Hematopoietic multipotent progenitor cell treated with erythropoietin and hydrocortisone succinate and interleukin-3 and kit ligand, for 6 days (in vitro differentiated cells): Measurements from ENCODE around the gene NCK2.

Source experiments
- DNase-seq: peaks from one replicate; pipeline ENCODE4 v3.0.0-alpha.2; 2015

Gene NCK2

GRCh38 chr2:105796131-105796638 lies 51.5 kb downstream of the NCK2 start:
- DNase-seq, result peak; percentile 78

- no peak for DNase-seq
Measured at GRCh38 chr2:105796791-105797190, 52.1 kb downstream of the NCK2 start.

DNA sequence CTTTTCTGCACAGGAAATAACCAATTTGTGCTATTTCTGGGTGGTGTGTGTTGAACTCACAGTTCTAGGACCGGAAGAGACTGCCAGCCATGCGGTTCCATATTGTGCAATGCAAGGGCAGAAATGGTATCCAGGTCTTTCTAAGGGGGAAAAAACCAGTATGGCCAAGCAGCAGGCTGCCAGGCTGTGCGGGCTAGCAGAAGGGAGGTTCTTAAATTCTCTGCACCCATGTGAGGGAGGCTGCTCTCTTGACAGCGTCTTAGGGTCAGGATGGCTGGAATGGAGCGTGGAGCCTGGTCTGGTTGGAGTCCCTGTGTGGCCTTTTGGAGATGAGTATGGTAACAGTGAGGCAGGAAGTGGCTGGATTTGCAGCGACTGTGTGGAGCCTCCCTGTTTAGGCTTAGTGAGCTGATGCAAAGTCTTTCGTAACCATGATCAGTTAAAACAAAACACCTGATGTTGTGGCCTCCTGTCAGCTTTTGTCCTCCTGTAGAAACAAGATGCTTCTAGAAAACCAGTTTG lies 52.6 kb downstream of the NCK2 start:
- peak; percentile 76 for DNase-seq

DNA sequence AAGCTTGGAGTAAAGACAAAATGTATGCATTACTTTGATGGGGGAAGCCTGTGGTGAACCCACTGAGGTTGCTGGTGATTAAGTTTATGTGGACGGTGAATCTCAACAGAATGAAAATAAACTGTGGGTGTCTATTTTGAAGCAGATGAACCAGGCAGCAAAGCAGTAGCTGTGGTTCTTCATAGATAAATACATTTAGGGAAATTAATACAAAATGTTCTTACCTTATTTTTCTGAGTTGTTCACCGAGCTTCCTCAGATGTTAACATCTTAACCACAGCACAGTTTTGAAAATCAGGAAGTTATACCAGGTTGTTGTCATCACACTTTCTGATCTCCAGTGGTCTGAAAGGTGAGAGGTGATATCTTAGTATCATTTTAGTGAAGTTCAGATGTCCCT lies 53.9 kb downstream of the NCK2 start:
- DNase-seq, result peak; percentile 48

- DNase-seq, result peak; percentile 77
Measured at GRCh38 chr2:105800036-105800713, 55.5 kb downstream of the NCK2 start.

GRCh38 chr2:105800953-105801635 lies 56.4 kb downstream of the NCK2 start:
- no peak for DNase-seq

GRCh38 chr2:105801961-105802360 lies 57.2 kb downstream of the NCK2 start:
- no peak for DNase-seq

DNA sequence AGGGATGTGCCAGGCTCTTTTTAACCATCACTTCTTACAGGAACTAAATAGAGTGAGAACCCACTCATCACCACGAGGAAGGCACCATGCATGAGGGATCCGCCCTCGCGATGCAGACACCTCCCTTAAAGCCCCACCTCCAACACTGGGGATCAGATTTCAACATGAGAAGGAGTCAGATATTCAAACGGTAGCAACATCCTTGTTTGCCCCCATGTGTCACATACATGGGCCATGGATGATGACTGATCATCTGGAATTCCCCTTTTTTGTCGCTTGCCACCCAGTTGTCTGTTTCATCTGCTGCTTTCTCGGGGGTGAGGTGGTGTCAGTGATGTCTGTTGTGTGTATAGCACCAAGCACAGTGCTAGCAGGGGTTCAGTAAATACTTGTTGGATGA lies 57.9 kb downstream of the NCK2 start:
- DNase-seq, result no peak

DNA sequence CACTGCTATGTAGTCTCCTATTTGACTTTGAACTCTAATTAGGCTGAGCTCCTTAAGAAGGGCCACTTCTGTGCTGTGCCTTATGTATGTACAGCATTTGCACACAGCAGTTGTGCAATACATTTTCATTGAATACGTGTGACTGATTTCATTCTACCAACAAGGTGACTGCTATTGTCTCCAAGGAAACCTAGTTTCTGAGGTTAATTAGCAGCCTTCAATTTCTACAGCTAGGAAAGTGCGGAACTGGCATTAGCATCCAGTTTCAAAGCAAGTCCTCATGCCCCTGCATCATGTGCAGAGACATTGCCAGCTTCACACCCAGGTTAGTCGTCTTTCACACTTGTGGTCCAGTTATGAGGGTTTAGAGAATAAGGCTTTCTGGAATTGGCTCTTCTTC lies 58.6 kb downstream of the NCK2 start:
- no peak for DNase-seq

DNA sequence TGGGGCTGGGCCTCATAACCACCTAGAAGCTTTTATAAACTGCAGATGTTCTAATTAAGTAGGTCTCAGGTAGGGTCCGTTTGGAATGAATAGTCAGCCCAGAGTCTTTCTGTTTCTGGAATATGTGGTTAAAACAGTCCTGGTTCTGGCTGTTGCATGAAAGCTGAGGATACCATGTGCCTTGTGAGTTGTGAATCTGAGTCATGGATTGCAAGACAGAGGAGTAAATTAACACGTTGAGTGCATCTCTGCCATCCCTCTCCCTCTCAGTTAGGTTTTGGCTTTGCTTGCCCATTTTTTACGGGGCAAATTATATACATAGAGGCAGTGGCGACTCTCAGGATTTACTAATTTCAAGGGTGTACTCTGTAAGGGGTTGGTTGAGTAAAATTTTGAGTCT lies 59.1 kb downstream of the NCK2 start:
- no peak for DNase-seq

DNA sequence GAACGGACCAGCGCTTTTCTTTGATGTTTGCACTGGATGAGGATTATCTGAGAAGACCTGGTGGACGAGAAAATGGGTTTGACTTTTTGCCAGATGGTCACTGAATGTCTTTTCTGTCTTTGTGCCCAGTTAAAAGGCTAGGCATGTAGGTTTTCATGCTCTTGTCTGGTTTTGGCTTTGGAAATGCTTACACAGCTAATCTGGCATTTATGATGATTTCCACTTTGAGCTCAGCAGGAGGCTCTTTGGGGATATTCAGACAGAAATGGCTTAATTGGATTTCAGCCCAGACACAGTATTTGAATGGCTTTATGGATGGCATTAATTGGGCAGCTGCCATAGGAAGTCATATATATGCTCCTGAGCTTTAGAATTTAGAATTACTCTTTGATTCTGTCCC lies 59.6 kb downstream of the NCK2 start:
- DNase-seq, result no peak

- no peak for DNase-seq
Measured at GRCh38 chr2:105806996-105807395, 62.3 kb downstream of the NCK2 start.

DNA sequence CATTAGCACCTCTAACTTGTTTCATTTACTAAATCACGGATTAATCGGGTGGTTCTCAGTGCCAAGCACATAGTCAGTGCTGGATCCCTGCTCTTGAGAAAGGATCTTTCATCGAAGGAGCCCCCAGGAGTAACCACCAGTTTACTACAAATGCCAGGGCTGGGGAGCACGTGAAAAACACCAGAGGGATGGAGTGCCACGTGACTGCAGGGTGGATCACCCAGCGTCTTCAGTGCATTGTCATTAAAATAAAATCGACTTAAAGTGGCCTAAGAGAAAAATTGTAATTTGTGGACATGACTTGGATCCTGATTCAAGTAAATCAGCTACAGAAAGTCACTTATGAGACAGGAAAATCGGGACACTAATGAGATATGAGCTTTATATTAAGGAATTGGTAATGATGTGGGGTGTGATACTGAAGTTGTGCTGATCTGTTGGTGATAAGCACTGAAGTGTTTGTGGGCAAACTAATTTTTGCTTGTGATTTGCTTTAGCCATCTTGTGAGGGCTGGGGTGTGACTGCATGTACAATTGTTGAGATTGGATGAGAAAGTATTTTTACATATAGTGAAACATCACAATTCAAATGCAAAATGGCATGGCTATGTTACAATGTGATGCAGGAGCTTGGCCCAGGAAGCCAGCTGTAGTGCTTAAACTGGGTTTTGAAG lies 63.8 kb downstream of the NCK2 start:
- DNase-seq, result no peak

DNA sequence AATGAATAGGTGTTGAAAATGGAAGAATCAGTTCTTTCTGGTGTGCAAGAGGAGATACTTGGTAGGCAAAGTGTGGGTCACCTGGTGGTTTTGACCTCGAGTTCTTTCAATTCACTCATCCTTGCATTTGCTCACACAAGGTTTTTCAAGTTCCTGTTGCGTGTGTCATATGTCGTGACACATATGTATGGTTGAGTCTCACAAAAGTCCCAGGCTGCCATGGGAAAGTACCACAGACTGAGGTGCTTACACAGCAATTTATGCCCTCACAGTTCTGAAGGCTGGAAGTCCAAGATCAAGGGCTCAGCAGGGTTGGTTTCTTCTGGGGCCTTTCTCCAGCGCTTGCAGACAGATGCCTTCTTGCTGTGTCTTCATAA lies 64.4 kb downstream of the NCK2 start:
- DNase-seq, result no peak

DNA sequence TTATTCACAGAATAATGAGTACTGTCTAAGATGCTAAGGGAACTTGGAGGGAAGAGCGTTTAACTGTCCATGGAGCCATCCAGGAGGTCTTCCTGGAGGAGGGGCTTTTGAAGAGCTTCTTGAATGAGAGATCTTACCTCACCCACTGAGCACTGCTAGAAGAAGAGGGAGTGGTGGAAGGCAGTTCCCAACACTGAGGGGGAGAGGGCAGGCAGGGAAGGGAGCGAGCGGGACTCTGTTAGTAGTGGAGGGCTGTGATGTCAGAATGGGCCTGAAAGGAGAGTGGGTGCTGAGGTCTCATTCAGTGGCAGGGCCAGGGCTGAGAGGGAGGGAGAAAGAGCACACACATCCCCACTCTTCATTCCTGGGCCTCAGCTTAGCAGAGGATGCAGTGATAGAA lies 65.0 kb downstream of the NCK2 start:
- DNase-seq, result no peak

DNA sequence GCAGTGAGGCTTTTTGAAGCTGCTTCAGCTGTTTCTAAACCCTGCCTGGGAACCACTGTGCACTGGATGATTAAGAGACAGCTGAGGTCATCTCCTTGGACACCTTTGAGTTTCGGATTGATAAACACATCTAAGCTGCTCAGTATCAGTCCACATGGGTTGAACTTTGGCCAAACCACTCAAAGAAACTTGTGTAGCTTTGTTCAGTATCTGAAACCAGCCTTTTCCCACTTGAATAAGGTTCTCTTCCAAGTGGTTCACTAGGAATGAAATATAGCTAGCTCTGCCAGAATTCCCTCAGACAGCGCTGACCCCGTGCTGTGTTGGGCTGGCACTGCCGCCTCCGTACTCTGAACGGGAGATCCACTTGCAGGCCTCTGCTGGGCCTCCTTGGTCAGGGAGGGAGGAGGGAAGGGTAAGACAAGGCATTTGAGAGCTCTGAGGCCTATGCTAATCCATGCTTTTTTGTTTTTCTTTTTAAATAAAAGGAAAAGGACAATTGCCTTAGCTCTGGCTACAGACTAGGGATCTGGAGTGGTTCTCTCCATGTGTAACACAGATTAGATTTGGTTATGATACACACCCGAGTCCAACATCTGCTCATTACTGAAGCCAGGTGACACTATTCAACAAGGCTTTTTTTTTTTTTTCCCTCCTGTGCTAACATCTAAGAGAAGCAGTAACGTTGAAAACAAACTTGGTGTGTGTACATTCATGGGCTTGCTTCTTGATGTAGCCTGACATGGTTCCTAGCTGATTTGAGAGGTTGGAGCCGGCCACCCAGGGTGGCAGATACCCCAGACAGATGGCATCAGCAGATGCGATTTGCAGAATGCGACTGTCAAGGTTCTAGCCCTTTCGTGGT lies 67.7 kb downstream of the NCK2 start:
- peak; percentile 80 for DNase-seq

DNA sequence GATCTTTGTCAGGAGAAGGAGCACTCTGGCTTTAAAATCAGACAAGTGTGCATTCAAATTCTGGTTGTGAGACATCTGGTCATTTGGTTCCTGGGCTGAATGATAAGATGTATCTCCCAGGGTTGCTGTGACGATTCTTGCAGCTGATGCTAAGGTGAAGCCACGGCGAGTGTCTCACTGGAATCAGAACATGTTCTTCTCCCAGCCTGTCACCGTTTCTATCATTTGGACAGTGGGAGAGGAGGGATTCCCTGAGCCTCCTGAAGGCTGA lies 68.3 kb downstream of the NCK2 start:
- DNase-seq, result peak; percentile 31

- no peak for DNase-seq
Measured at GRCh38 chr2:105813405-105813804, 68.7 kb downstream of the NCK2 start.

DNA sequence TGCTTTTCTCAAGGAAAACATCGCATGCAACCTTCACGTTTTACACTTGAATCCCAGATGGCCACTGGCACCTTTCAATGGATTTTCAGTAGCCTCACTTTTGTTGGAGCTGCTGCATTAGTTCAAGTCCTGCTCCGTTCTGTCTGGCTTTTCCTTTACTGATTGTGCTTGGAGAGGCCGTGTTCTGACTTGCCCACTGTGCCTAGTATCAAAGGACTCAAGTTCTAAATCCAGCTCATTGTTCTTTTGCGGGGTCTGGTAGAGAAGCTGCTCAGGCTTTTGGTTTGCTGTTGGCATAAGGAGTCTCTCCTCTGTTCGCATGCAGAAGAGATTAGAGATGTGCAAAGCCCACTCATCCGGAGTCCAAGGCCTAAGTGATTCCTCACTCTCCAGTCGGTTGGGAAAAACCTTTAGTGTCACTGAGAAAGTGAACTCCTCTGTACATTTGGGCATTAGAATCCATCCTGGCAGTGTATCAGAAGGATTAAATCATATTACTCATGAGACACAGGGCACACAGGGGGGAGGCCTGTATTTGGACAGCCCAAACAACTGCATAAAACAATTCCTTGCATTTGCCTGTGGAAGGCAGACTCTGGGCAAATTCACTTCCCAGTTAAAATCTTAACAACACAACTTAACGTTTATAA lies 69.7 kb downstream of the NCK2 start:
- DNase-seq, result no peak

- DNase-seq, result no peak
Measured at GRCh38 chr2:105815401-105815800, 70.7 kb downstream of the NCK2 start.

DNA sequence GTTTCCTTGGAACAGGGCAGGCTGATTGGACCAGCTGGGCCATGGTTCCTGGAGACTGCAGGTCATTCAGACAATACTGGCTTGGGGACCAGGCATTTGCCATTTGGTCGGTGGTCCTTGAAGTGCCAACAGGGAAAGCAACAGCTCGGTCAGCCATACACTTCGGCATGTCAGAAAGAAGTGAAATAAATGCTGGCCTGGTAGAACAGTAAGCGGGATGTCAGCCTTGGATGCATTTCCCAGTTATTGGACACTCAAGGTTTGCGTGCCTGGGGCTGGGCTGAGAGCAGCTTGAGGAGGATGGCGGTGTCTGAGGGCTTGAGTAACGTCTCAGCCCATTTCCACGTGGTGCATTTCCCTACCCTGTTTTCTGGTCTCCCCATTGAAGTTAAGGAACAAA lies 75.4 kb downstream of the NCK2 start:
- no peak for DNase-seq

DNA sequence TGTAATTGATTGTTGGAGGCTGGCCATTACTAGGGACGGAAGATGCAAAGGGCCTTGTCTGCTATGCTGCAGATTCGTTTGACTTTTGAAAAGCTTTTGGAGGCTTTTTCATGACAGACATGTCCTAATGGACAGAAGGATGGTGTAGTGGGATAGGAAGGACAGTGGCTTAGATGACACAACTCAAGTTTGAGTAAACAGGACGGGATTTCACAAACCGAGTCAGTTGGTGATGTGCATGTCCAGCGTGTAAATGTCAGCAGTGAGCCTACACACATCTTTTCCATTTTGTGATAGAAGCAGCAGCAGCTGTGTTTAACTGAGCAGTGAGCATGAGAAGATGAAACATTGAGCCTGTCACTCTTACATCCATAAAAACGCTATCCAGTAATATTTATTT lies 76.0 kb downstream of the NCK2 start:
- DNase-seq, result no peak
